Activated gamma-delta T cell treated with anti-CD3 and anti-CD28 coated beads, Interleukin-2, amount 50 U/mL, for 16 hours (primary cell): ENCODE results near the gene PCYOX1L.

Source experiments
- DNase-seq: peaks from one replicate; pipeline ENCODE4 v3.0.0-alpha.2; 2020; ENCODE audit warnings: low read depth

PCYOX1L gene

GRCh38 chr5:149337736-149338135 lies 20.1 kb upstream of the PCYOX1L start:
- no peak for DNase-seq

- DNase-seq: no peak
Observed at GRCh38 chr5:149338364-149338763, 19.5 kb upstream of the PCYOX1L start.

- no peak for DNase-seq
Observed at GRCh38 chr5:149340920-149341319, 16.9 kb upstream of the PCYOX1L start.

GRCh38 chr5:149341876-149342275 lies 16.0 kb upstream of the PCYOX1L start:
- DNase-seq: no peak

GRCh38 chr5:149344151-149344550 lies 13.7 kb upstream of the PCYOX1L start:
- no peak for DNase-seq

GRCh38 chr5:149345147-149345891 lies 12.5 kb upstream of the PCYOX1L start, which contains the start of gene GRPEL2:
TSS of gene GRPEL2 (plus strand) at chr5:149345499. CDS start at chr5:149345540, 41 bp downstream.
- DNase-seq: peak; percentile 84

- DNase-seq: no peak
Observed at GRCh38 chr5:149345892-149346222, 12.0 kb upstream of the PCYOX1L start.

- DNase-seq: no peak
Observed at GRCh38 chr5:149348518-149348917, 9.3 kb upstream of the PCYOX1L start.

- DNase-seq: no peak
Observed at GRCh38 chr5:149349382-149349781, 8.5 kb upstream of the PCYOX1L start.

GRCh38 chr5:149352169-149352568 lies 5.7 kb upstream of the PCYOX1L start:
- no peak for DNase-seq

- DNase-seq: no peak
Observed at GRCh38 chr5:149353911-149354310, 3.9 kb upstream of the PCYOX1L start.

GRCh38 chr5:149355688-149356087 lies 2.2 kb upstream of the PCYOX1L start:
- no peak for DNase-seq

- no peak for DNase-seq
Observed at GRCh38 chr5:149356391-149356790, 1.5 kb upstream of the PCYOX1L start.

- peak; percentile 4 for DNase-seq
Observed at GRCh38 chr5:149358294-149358651, 427 bp downstream of the PCYOX1L start.

- no peak for DNase-seq
Observed at GRCh38 chr5:149358868-149359495, 1.1 kb downstream of the PCYOX1L start.

GRCh38 chr5:149360272-149360671 lies 2.4 kb downstream of the PCYOX1L start:
- DNase-seq: no peak

- no peak for DNase-seq
Observed at GRCh38 chr5:149362541-149362940, 4.7 kb downstream of the PCYOX1L start.

GRCh38 chr5:149363358-149363757 lies 5.5 kb downstream of the PCYOX1L start:
- DNase-seq: no peak

GRCh38 chr5:149363936-149364335 lies 6.1 kb downstream of the PCYOX1L start:
- DNase-seq: no peak

GRCh38 chr5:149364719-149365118 lies 6.9 kb downstream of the PCYOX1L start:
- no peak for DNase-seq

- no peak for DNase-seq
Observed at GRCh38 chr5:149365418-149365817, 7.6 kb downstream of the PCYOX1L start.

GRCh38 chr5:149366169-149366729 lies 8.4 kb downstream of the PCYOX1L start:
- DNase-seq: no peak

GRCh38 chr5:149367249-149367971 lies 9.6 kb downstream of the PCYOX1L start:
- peak; percentile 17 for DNase-seq
